Measurements from ENCODE around the gene MCF2L.
"Not testable (repeated sequence)": the region's sequence is repeated elsewhere in the genome, so short reads cannot be mapped to it uniquely, and the experiment has no call there.

Gene MCF2L

GRCh38 chr13:112968910-112969691, at the start of gene MCF2L:
Gene MCF2L, plus strand, starts transcription at chr13:112969214. Its CDS starts 166 bp downstream, at chr13:112969380.
- peak; percentile 47 to 58 for DNase-seq (ENCODE audit: low read depth in 2 of 2)

- DNase-seq (ENCODE audit: low read depth in 2 of 2), result no peak
Measured at GRCh38 chr13:112923962-112924361, 45.1 kb upstream of the MCF2L start.

GRCh38 chr13:112924365-112924764, 44.6 kb upstream of the MCF2L start:
- no peak for DNase-seq (ENCODE audit: low read depth in 2 of 2)

DNA sequence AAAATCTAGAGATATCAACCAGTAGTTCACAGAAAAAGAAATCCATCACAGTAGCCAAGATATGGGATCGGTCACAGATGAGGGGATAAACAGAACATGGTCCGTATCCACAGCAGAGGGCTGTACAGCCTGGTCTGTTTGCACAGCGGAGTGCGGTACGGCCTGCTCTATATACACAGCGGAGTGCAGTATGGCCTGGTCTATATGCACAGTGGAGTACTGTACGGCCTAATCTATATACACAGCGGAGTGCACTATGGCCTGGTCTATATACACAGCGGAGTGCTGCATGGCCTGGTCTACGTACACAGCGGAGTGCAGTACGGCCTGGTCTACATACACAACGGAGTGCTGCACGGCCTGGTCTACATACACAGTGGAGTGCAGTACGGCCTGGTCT, 43.0 kb upstream of the MCF2L start:
- DNase-seq (ENCODE audit: low read depth in 2 of 2), result no peak

GRCh38 chr13:112926993-112927392, 42.0 kb upstream of the MCF2L start:
- DNase-seq (ENCODE audit: low read depth in 2 of 2), result no peak

DNA sequence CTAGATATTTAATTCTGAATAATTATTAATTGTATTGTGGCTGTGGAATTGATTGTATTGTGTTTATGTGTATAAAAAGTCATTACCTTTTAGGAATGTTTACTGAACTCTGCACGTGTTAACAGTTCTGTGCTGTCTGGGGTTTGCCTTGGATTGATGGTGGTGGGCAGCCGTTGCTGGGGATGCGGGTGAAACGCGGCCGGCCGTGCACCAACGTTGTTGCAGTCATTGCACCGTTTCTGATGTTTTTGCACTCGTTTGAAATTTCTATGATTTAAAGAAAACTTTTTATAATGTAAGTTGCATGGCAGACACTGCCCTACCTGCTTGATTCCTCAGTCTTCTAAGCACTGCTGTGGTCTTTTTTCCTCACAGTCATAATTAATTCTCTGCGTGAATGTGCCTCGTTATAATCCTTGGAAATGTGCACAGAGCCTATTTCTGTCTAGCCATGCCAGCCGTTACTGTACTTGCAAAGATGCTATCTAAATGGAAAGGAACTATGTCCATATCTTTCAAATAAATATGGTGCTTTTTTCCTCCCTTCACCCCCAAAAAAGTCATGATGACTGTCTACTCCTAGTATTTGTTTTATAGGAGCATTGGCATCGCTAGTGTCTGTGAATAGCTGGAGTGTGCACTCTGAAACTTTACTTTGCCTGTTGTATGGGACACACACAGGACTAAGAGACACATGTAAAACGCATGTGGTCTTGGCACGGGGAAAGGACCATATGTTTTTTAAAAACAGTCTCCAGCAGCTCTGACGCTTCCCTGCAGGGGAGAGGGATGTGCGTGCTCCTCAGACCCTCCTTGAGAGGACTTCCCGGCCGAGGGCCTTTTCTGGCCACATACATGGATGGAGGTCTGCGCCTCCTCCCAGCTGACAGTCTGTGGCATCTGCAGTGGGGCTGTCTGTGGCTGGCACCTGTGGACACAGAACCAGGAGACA, 40.7 kb upstream of the MCF2L start:
- DNase-seq (ENCODE audit: low read depth in 2 of 2), result no peak

- DNase-seq (ENCODE audit: low read depth in 2 of 2), result no peak
Measured at GRCh38 chr13:112928972-112929782, 39.8 kb upstream of the MCF2L start.

DNA sequence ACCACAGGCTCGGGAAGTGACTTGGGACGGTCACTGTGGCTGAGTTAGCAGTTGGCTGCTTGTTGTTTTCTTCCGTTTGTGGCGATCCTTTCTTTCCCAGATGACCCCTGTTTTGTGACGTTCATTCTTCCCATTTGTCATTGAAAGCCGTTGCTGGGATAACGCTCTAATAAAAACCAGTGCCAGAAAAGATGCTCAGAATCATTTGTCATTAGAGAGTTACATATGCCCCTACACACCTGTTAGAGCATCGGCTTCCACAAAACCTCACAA, 39.3 kb upstream of the MCF2L start:
- no peak for DNase-seq (ENCODE audit: low read depth in 2 of 2)

GRCh38 chr13:112930192-112930591, 38.8 kb upstream of the MCF2L start:
- DNase-seq (ENCODE audit: low read depth in 2 of 2), result no peak

- DNase-seq (ENCODE audit: low read depth in 2 of 2), result no peak
Measured at GRCh38 chr13:112931028-112931934, 37.7 kb upstream of the MCF2L start.

- no peak for DNase-seq (ENCODE audit: low read depth in 2 of 2)
Measured at GRCh38 chr13:112932971-112933370, 36.0 kb upstream of the MCF2L start.

- no peak for DNase-seq (ENCODE audit: low read depth in 2 of 2)
Measured at GRCh38 chr13:112933649-112934048, 35.4 kb upstream of the MCF2L start.

DNA sequence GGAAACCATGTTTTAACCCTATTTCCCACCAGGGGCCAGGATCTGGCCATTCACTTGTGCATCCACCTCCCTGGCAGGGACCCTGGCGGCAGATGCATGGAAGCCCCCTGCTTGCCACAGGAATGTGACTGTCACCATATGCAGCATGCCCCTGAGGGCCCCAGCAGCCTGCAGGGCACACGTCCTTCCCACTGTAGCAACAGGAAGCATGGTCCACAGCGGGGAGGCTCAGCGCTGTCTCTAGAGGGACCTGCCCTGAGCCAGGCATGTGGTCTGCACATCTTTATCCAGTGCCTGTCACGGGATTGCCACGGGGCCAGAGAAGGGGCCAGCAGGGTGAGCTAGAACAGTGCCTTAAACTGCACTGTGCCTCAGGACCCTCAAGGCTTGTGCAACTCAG, 34.9 kb upstream of the MCF2L start:
- no peak for DNase-seq (ENCODE audit: low read depth in 2 of 2)

- no peak for DNase-seq (ENCODE audit: low read depth in 2 of 2)
Measured at GRCh38 chr13:112938680-112939079, 30.3 kb upstream of the MCF2L start.

GRCh38 chr13:112940236-112940635, 28.8 kb upstream of the MCF2L start:
- DNase-seq (ENCODE audit: low read depth in 2 of 2), result no peak

DNA sequence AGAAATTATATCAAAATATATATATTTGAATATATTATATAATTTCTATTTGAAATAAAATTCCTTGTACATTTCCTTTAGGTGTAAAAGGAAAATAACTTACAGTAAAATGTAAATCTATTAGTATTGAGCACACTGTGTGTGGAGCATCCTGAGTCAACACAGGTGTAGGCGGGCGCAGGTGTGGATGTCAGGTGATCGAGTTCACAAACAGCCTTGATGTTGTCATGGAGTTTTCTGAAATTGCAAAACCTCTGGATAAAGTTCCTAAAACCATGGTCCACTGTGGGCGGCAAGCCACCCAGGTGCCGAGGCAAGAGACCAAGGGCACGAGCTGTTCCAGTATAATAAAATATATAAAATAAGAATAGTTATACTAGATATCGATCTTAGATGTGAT, 27.7 kb upstream of the MCF2L start:
- no peak for DNase-seq (ENCODE audit: low read depth in 2 of 2)

DNA sequence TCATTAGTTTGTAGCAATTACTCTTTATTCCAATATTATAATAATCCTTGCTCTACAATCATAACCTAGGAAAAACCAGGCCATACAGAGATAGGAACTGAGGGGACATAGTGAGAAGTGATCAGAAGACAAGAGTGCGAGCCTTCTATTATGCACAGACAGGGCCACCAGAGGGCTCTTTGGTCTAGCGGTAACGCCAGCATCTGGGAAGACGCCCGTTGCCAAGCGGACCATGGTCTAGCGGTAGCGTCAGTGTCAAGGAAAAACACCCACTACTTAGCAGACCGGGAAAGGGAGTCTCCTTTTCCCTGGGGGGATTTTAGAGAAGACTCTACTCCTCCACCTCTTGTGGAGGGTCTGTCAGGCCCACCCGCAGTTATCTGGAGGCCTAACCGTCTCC, 27.2 kb upstream of the MCF2L start:
- not testable (repeated sequence) for DNase-seq (ENCODE audit: low read depth in 2 of 2)

DNA sequence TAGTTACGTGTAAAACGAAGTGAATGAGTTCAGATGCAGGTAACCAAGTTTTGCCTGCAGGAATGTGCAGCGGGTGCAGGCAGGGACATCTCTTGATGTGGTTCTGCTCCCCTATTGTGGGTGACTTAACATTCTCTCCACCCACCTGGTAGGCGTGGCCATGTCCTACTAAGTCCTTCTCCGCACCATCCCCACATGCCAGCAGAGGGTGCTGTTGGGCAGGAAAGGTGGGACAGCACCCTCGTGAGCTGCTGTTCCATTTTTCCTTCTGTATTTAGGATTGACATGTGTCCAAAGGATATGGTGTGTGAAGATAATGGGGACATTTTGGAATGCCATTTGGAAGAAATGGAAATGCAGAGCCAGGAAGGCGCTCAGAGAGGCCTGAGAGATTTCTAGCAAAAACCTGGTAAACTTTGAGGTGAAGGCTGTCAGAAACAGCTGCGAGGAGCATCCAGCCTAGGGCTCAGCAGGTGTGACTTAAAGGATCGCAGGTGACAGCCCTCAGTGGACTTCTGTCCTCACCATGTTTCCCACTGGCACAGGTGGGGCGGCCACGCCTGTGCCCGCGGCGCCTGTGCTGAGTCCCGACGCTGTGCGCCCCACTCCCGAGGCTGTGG, 26.2 kb upstream of the MCF2L start:
- peak; percentile 95 to 97 for DNase-seq (ENCODE audit: low read depth in 2 of 2)

- DNase-seq (ENCODE audit: low read depth in 2 of 2), result peak in 1 of 2 donors; percentile 23
Measured at GRCh38 chr13:112943309-112944125, 25.5 kb upstream of the MCF2L start.

GRCh38 chr13:112947796-112948195, 21.2 kb upstream of the MCF2L start:
- DNase-seq (ENCODE audit: low read depth in 2 of 2), result no peak
